NCI-H2171 (cell line): ENCODE data around the gene VGF.
"Not testable (repeated sequence)": the region's sequence is repeated elsewhere in the genome, so short reads cannot be mapped to it uniquely, and the experiment has no call there.

Source experiments
- DNase-seq: peaks from one replicate; lab custom pipeline; 2025; lab: John Stamatoyannopoulos, UW

Gene VGF

GRCh38 chr7:101115215-101115614, 50.2 kb downstream of the VGF start:
- no peak for DNase-seq

DNA sequence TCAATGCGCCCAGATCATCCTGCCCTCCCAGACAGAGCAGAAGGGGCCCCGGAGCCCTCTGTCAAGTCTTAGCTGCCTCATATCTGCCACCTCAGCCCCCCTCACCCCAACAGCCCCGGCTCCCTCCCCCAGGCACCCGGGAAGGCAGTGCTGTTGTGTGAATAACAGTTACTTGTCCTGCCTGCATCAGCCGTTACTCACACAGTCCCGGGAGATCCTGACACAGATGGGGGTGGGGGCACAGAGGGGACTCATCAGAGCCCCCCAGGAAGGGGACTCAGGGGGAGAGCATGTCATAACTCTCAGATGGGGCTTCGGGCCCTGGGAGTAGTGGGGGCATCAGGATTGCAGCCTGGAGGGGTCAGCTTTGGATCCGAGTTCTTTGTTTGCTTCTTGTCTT, 50.9 kb downstream of the VGF start:
- DNase-seq: no peak

DNA sequence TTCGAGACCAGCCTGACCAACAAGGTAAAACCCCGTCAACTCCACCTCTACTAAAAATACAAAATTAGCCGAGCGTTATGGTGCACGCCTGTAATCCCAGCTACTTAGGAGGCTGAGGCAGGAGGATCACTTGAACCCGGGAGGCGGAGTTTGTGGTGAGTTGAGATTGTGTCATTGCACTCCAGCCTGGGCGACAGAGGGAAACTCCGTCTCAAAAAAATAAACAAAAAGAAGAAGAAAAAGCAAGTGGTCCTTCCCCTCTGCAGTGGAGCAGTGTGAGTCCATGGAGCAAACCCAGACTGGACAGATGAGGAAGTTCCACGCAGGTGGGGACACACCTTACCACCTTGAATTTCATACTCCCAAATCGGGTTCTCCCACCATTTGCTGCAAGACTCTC, 51.5 kb downstream of the VGF start:
- DNase-seq: no peak

DNA sequence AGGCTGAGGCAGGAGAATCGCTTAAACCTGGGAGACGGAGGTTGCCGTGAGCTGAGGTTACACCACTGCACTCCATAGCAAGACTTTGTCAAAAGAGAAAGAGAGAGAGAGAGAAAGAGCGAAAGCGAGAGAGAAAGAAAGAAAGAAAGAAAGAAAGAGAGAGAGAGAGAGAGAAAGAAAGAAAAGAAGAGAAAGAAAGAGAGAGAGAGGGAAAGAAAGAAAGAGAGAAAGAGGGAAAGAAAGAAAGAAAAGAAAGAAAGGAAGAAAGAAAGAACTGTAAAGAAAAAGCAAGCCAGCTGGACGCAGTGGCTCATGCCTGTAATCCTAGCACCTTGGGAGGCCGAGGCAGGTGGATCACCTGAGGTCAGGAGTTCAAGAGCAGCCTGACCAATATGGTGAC, 52.2 kb downstream of the VGF start:
- not testable (repeated sequence) for DNase-seq
